Measurements from ENCODE around the gene OR11L1. TPM values are rescaled to one million over a fixed set of nuclear protein-coding genes. Genes with fewer than 3 reads are reported as not detected.

Gene OR11L1
- total RNA-seq, 2 experiments from 2014 or later, result not detected

- ChIA-PET POLR2A (no interaction called here), CTCF (no interaction called here)
- peaks cover 0 to 3% of the 10 kb centered on the region in 2 experiments for H3K9me3 ChIP-seq (ENCODE audit: control insufficient read depth in 1 of 2, insufficient read depth in 1 of 2, low read length in 2 of 2)
Measured at GRCh38 chr1:247812637-247813036, 29.1 kb downstream of the OR11L1 start.

DNA sequence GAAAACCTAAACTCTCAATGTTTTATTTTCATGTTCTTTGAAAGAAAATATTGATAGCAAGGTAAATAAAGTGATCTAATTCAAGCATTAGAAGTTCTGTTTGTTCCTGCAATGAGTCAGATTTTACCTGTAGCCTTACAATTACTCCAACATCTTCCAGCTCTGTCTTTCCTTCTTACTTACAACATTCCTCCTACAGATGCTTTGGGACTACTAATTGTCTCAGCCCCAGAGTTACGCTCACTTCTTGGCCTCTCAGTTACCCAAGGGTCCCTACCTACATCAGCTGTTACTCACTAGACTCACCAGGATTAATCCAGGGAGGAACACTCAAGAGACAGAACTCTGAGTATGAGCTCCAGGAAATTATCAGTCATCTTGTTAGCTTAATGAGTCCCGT, 44.2 kb downstream of the OR11L1 start:
- H3K4me3 Mint-ChIP-seq, result no peak overlapping the region
- TF ChIP-seq CTCF (IDR thresholded peaks at IDR 0.05), result no peak
- H3K27me3 Mint-ChIP-seq, result no peaks in the 10 kb centered on the region
- CTCF ChIA-PET, result no interaction called here
- no peaks in the 10 kb centered on the region for H3K4me1 Mint-ChIP-seq (ENCODE audit: low read depth)
- Histone ChIP-seq H3K4me3 (ENCODE audit: low read length) (no peak overlapping the region), H3K9me3 (ENCODE audit: control insufficient read depth in 1 of 2, insufficient read depth in 1 of 2, low read length in 2 of 2) (no peaks in the 10 kb centered on the region), H3K27me3 (ENCODE audit: control insufficient read depth in 1 of 2, insufficient read depth in 2 of 2, low read length in 2 of 2) (peaks cover 0 to 3% of the 10 kb centered on the region in 2 experiments), H3K27ac (ENCODE audit: low read depth in 1 of 2, low read length in 2 of 2) (no peak overlapping the region), H3K4me1 (ENCODE audit: insufficient read depth, low read length) (no peaks in the 10 kb centered on the region), H3K36me3 (ENCODE audit: insufficient read depth, low read length) (no peaks in the 10 kb centered on the region)
- no peaks in the 10 kb centered on the region for H3K36me3 Mint-ChIP-seq (ENCODE audit: low read depth)
- no peak for ATAC-seq (ENCODE audit: poor library complexity)
- no peak overlapping the region for H3K27ac Mint-ChIP-seq
- peaks cover 7% of the 10 kb centered on the region for H3K9me3 Mint-ChIP-seq
- POLR2A ChIA-PET, result no interaction called here
- no peak for DNase-seq
- intact Hi-C loops (cut with DNase I, micrococcal nuclease), result no loop called here

More at GRCh38 chr1:247812637-247813036, 29.1 kb downstream of the OR11L1 start:
- no peak overlapping the region for H3K4me3 Mint-ChIP-seq
- H3K27me3 Mint-ChIP-seq, result no peaks in the 10 kb centered on the region
- no peak for TF ChIP-seq CTCF (IDR thresholded peaks at IDR 0.05)
- no peaks in the 10 kb centered on the region for H3K9me3 Mint-ChIP-seq
- no peaks in the 10 kb centered on the region for H3K36me3 Mint-ChIP-seq (ENCODE audit: low read depth)
- no peaks in the 10 kb centered on the region for H3K4me1 Mint-ChIP-seq (ENCODE audit: low read depth)
- Histone ChIP-seq H3K27ac (ENCODE audit: low read depth in 1 of 2, low read length in 2 of 2) (no peak overlapping the region), H3K27me3 (ENCODE audit: control insufficient read depth in 1 of 2, insufficient read depth in 2 of 2, low read length in 2 of 2) (no peaks in the 10 kb centered on the region), H3K4me3 (ENCODE audit: low read length) (no peak overlapping the region), H3K4me1 (ENCODE audit: insufficient read depth, low read length) (no peaks in the 10 kb centered on the region), H3K36me3 (ENCODE audit: insufficient read depth, low read length) (no peaks in the 10 kb centered on the region)
- H3K27ac Mint-ChIP-seq, result no peak overlapping the region
- intact Hi-C loops (cut with DNase I, micrococcal nuclease), result no loop called here
- no peak for DNase-seq
- no peak for ATAC-seq (ENCODE audit: poor library complexity)

Other genes starting within 250 kb of the OR11L1 start
- gene OR2G3, start 236.3 kb downstream of the OR11L1 start, total RNA-seq, result not detected
- gene OR13G1, start 162.2 kb downstream of the OR11L1 start, total RNA-seq, result not detected
- not detected for gene OR6F1, start 125.2 kb downstream of the OR11L1 start, total RNA-seq
- not detected for gene OR14K1, start 103.3 kb downstream of the OR11L1 start, total RNA-seq
- not detected for gene OR14A2, start 93.8 kb downstream of the OR11L1 start, total RNA-seq
- not detected for gene OR1C1, start 81.3 kb downstream of the OR11L1 start, total RNA-seq
- not detected for gene OR14A16, start 17.8 kb downstream of the OR11L1 start, total RNA-seq
- under 1 TPM; 0.16 to 0.20 TPM for gene TRIM58, start 15.3 kb upstream of the OR11L1 start, total RNA-seq
- 1 to 10 TPM; 1.3 to 1.5 TPM for gene OR2W3, start 53.7 kb upstream of the OR11L1 start, total RNA-seq
- gene OR2T8, start 78.4 kb upstream of the OR11L1 start, total RNA-seq, result under 1 TPM in 1 of 2 experiments, not detected in 1; 0.25 TPM
- not detected for gene OR2AJ1, start 83.0 kb upstream of the OR11L1 start, total RNA-seq
- gene OR2L8, start 107.0 kb upstream of the OR11L1 start, total RNA-seq, result under 1 TPM; 0.55 to 0.78 TPM
- under 1 TPM; 0.22 to 0.70 TPM for gene OR2AK2, start 123.3 kb upstream of the OR11L1 start, total RNA-seq
- gene OR2L5, start 171.8 kb upstream of the OR11L1 start, total RNA-seq, result not detected
- under 1 TPM; 0.19 to 0.22 TPM for gene OR2L2, start 188.2 kb upstream of the OR11L1 start, total RNA-seq
- gene OR2L3, start 204.9 kb upstream of the OR11L1 start, total RNA-seq, result not detected